PC-3 (cell line): ENCODE measurements around the gene MTNR1B.

ENCODE experiments used
- CTCF ChIP-seq: fragments of 300-600 bp; sonication (generic); conservative IDR thresholded peaks from 2 replicates; pipeline ENCODE4 v1.5.1; 2017; ENCODE audit warnings: antibody characterized with exemption, low read depth, mild to moderate bottlenecking, low read length
- EZH2 ChIP-seq: fragments of 300-600 bp; sonication (generic); IDR thresholded peaks from one replicate; pipeline ENCODE4 v1.6.1; 2017; ENCODE audit warnings: antibody characterized with exemption, mild to moderate bottlenecking, low read length; ENCODE audit not compliant: unreplicated experiment

- TF ChIP-seq CTCF: no peak
- TF ChIP-seq EZH2: no peak
Observed at GRCh38 chr11:92969634-92970347, at the start of gene MTNR1B.
